HepG2 (cell line): Measurements from ENCODE around the gene FXN. TPM values are rescaled to one million over a fixed set of nuclear protein-coding genes. Genes with fewer than 3 reads are reported as not detected.
A peak's percentile ranks its signal among the peaks of the same experiment; 100 is the strongest.

ENCODE experiments used
- ATM ChIP-seq: fragments of 450-650 bp; IDR thresholded peaks from 2 replicates; pipeline ENCODE4 v1.7.1; 2017; ENCODE audit warnings: mild to moderate bottlenecking, borderline replicate concordance
- HDAC2 ChIP-seq: sonication (generic); formaldehyde crosslinking; IDR thresholded peaks from 2 replicates; pipeline ENCODE4 v1.4.0; 2020; ENCODE audit warnings: missing genetic modification reagents
- IRF2 ChIP-seq: IDR thresholded peaks from 2 replicates; pipeline ENCODE4 v1.6.1; 2018; ENCODE audit warnings: missing genetic modification reagents, missing compliant biosample characterization
- MBD4 ChIP-seq: IDR thresholded peaks from 2 replicates; pipeline ENCODE4 v1.6.1; 2012; ENCODE audit warnings: low read length, inconsistent platforms, borderline replicate concordance
- NFYB ChIP-seq: sonication (generic); formaldehyde crosslinking; IDR thresholded peaks from 2 replicates; pipeline ENCODE4 v1.4.0; 2020; ENCODE audit warnings: missing genetic modification reagents
- RARG ChIP-seq: sonication (generic); formaldehyde crosslinking; IDR thresholded peaks from 2 replicates; pipeline ENCODE4 v1.4.0; 2020; ENCODE audit warnings: low read depth, mild to moderate bottlenecking, missing genetic modification reagents
- SMAD1 ChIP-seq: sonication (generic); formaldehyde crosslinking; IDR thresholded peaks from 2 replicates; pipeline ENCODE4 v1.4.0; 2020; ENCODE audit warnings: missing genetic modification reagents, low read depth, mild to moderate bottlenecking, borderline replicate concordance
- SNAPC2 ChIP-seq: sonication (generic); formaldehyde crosslinking; IDR thresholded peaks from 2 replicates; pipeline ENCODE4 v1.8.1; 2022; ENCODE audit warnings: mild to moderate bottlenecking, missing genetic modification reagents
- ZC3H4 ChIP-seq: sonication (generic); formaldehyde crosslinking; IDR thresholded peaks from 2 replicates; pipeline ENCODE4 v1.4.0; 2020; ENCODE audit warnings: missing genetic modification reagents, borderline replicate concordance
- ZFP41 ChIP-seq: sonication (generic); formaldehyde crosslinking; IDR thresholded peaks from 2 replicates; pipeline ENCODE4 v1.4.0; 2020; ENCODE audit warnings: mild to moderate bottlenecking, missing genetic modification reagents, borderline replicate concordance
- ZFYVE20 ChIP-seq: sonication (generic); formaldehyde crosslinking; IDR thresholded peaks from 2 replicates; pipeline ENCODE4 v1.8.0; 2023; ENCODE audit warnings: low read depth, mild to moderate bottlenecking, moderate library complexity, missing genetic modification reagents, borderline replicate concordance
- ZIK1 ChIP-seq: sonication (generic); formaldehyde crosslinking; IDR thresholded peaks from 2 replicates; pipeline ENCODE4 v1.5.0; 2020; ENCODE audit warnings: mild to moderate bottlenecking, low read depth, missing genetic modification reagents, borderline replicate concordance
- ZNF333 ChIP-seq: sonication (generic); formaldehyde crosslinking; IDR thresholded peaks from 2 replicates; pipeline ENCODE4 v1.4.0; 2020; ENCODE audit warnings: mild to moderate bottlenecking, missing genetic modification reagents, borderline replicate concordance
- ZNF766 ChIP-seq: sonication (generic); formaldehyde crosslinking; IDR thresholded peaks from 2 replicates; pipeline ENCODE4 v1.5.0; 2020; ENCODE audit warnings: missing genetic modification reagents, borderline replicate concordance
- ZNF879 ChIP-seq: sonication (generic); formaldehyde crosslinking; IDR thresholded peaks from 2 replicates; pipeline ENCODE4 v1.8.1; 2023; ENCODE audit warnings: missing genetic modification reagents
- polyA plus RNA-seq, 8 experiments: library from polyadenylated mRNA; depleted of rRNA in 3 of 8; stranded (reverse) in 7 of 8; unstranded in 1 of 8; fragments of >200 nt; fragmentation: Illumina TruSeq in 4 of 8; extraction: Trizol in 4 of 8; gene quantifications; 2 replicates each; pipeline versions ENCODE4 v1.2.1 to v1.2.3, GENCODE V29; 2011 to 2016; ENCODE audit warnings: low read depth in 4 of 8, missing spikeins in 1 of 8, mixed read lengths in 1 of 8; ENCODE audit not compliant: insufficient read depth in 1 of 8
- total RNA-seq, 5 experiments: library from RNA; depleted of rRNA; stranded (reverse); fragments of >200 nt; fragmentation: Illumina TruSeq; extraction: Trizol; gene quantifications; 2 replicates each; pipeline ENCODE4 v1.2.3, GENCODE V29; 2016; ENCODE audit warnings: low read depth in 1 of 5
- TF ChIP-seq, protein P1 (sequence below): sonication (generic); formaldehyde crosslinking; IDR thresholded peaks from 2 replicates; pipeline ENCODE4 v1.4.0; 2020; ENCODE audit warnings: mild to moderate bottlenecking, missing genetic modification reagents, borderline replicate concordance
- TF ChIP-seq, protein P2 (sequence below): IDR thresholded peaks from 2 replicates; pipeline ENCODE4 v1.6.1; 2016; ENCODE audit warnings: low read depth, missing genetic modification reagents, missing compliant biosample characterization
- TF ChIP-seq, protein P3 (sequence below): sonication (generic); formaldehyde crosslinking; IDR thresholded peaks from 2 replicates; pipeline ENCODE4 v1.8.1; 2023; ENCODE audit warnings: mild to moderate bottlenecking, inconsistent platforms, moderate library complexity, missing genetic modification reagents, borderline replicate concordance

The FXN gene
- total and polyA plus RNA-seq, 2 of the 13 experiments (the other 11 are each of a cell fraction or from before 2014, with no cell fraction given), result 24.1 to 26.0 TPM

DNA sequence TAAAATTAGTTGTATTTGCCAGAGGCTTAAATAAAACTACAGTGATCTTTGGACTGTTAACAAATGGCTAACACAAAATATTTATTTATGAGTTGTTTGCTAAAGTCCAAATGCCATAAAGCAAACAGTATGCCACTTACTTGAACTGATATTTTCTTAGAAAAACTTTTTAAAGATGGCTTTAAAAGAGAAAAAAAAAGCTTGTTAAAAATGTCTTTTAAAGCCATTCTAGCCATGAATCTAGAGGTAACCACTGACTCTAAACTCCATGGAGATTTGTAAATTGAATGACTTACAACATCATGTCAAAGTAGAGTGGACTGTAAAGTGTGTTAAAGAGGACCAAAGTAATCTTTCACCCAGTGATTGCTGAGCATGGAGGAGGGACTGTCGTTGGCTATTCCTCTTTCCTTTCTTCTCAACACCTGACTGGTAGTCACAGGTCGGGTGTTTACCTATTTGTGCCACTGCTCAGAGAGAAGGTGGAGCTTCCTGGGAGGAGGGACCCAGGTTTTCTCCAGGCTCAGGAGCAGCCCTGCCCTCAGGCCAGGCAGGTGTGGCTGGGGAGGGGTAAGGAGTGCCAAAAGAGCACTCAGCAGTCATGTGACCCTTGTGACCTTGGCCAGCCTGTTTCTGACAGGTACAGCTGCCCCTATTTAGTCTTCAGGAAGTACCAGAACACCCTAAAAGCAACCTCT lies 69.4 kb downstream of the FXN start (continued):
- TF ChIP-seq MBD4, result no peak; the same call in 1 of the 2 replicates
- no peak for TF ChIP-seq ZFP41 (CRISPR knock-in tag)
- no peak for TF ChIP-seq ZNF879 (CRISPR knock-in tag)
- TF ChIP-seq ZIK1 (CRISPR knock-in tag), result no peak
- no peak for TF ChIP-seq NFYB (CRISPR knock-in tag)
- no peak for TF ChIP-seq SNAPC2
- no peak for TF ChIP-seq ZFYVE20 (CRISPR knock-in tag)
- TF ChIP-seq SMAD1, result no peak
- no peak for TF ChIP-seq ZNF333
- TF ChIP-seq ATM, result no peak
- TF ChIP-seq, protein P1, sequence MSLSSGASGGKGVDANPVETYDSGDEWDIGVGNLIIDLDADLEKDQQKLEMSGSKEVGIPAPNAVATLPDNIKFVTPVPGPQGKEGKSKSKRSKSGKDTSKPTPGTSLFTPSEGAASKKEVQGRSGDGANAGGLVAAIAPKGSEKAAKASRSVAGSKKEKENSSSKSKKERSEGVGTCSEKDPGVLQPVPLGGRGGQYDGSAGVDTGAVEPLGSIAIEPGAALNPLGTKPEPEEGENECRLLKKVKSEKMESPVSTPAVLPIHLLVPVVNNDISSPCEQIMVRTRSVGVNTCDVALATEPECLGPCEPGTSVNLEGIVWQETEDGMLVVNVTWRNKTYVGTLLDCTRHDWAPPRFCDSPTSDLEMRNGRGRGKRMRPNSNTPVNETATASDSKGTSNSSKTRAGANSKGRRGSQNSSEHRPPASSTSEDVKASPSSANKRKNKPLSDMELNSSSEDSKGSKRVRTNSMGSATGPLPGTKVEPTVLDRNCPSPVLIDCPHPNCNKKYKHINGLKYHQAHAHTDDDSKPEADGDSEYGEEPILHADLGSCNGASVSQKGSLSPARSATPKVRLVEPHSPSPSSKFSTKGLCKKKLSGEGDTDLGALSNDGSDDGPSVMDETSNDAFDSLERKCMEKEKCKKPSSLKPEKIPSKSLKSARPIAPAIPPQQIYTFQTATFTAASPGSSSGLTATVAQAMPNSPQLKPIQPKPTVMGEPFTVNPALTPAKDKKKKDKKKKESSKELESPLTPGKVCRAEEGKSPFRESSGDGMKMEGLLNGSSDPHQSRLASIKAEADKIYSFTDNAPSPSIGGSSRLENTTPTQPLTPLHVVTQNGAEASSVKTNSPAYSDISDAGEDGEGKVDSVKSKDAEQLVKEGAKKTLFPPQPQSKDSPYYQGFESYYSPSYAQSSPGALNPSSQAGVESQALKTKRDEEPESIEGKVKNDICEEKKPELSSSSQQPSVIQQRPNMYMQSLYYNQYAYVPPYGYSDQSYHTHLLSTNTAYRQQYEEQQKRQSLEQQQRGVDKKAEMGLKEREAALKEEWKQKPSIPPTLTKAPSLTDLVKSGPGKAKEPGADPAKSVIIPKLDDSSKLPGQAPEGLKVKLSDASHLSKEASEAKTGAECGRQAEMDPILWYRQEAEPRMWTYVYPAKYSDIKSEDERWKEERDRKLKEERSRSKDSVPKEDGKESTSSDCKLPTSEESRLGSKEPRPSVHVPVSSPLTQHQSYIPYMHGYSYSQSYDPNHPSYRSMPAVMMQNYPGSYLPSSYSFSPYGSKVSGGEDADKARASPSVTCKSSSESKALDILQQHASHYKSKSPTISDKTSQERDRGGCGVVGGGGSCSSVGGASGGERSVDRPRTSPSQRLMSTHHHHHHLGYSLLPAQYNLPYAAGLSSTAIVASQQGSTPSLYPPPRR, result peak; percentile 56; the same call in 1 of the 2 replicates
- TF ChIP-seq, protein P2, sequence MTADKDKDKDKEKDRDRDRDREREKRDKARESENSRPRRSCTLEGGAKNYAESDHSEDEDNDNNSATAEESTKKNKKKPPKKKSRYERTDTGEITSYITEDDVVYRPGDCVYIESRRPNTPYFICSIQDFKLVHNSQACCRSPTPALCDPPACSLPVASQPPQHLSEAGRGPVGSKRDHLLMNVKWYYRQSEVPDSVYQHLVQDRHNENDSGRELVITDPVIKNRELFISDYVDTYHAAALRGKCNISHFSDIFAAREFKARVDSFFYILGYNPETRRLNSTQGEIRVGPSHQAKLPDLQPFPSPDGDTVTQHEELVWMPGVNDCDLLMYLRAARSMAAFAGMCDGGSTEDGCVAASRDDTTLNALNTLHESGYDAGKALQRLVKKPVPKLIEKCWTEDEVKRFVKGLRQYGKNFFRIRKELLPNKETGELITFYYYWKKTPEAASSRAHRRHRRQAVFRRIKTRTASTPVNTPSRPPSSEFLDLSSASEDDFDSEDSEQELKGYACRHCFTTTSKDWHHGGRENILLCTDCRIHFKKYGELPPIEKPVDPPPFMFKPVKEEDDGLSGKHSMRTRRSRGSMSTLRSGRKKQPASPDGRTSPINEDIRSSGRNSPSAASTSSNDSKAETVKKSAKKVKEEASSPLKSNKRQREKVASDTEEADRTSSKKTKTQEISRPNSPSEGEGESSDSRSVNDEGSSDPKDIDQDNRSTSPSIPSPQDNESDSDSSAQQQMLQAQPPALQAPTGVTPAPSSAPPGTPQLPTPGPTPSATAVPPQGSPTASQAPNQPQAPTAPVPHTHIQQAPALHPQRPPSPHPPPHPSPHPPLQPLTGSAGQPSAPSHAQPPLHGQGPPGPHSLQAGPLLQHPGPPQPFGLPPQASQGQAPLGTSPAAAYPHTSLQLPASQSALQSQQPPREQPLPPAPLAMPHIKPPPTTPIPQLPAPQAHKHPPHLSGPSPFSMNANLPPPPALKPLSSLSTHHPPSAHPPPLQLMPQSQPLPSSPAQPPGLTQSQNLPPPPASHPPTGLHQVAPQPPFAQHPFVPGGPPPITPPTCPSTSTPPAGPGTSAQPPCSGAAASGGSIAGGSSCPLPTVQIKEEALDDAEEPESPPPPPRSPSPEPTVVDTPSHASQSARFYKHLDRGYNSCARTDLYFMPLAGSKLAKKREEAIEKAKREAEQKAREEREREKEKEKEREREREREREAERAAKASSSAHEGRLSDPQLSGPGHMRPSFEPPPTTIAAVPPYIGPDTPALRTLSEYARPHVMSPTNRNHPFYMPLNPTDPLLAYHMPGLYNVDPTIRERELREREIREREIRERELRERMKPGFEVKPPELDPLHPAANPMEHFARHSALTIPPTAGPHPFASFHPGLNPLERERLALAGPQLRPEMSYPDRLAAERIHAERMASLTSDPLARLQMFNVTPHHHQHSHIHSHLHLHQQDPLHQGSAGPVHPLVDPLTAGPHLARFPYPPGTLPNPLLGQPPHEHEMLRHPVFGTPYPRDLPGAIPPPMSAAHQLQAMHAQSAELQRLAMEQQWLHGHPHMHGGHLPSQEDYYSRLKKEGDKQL (CRISPR knock-in tag), result no peak
- no peak for TF ChIP-seq ZC3H4 (CRISPR knock-in tag)
- TF ChIP-seq RARG (CRISPR knock-in tag), result no peak
- TF ChIP-seq ZNF766, result no peak
- TF ChIP-seq, protein P3, sequence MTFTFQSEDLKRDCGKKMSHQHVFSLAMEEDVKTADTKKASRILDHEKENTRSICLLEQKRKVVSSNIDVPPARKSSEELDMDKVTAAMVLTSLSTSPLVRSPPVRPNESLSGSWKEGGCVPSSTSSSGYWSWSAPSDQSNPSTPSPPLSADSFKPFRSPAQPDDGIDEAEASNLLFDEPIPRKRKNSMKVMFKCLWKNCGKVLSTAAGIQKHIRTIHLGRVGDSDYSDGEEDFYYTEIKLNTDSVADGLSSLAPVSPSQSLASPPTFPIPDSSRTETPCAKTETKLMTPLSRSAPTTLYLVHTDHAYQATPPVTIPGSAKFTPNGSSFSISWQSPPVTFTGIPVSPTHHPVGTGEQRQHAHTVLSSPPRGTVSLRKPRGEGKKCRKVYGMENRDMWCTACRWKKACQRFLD (CRISPR knock-in tag), result no peak
- peak; percentile 20; the same call in 1 of the 2 replicates for TF ChIP-seq IRF2 (CRISPR knock-in tag)
- no peak for TF ChIP-seq HDAC2 (CRISPR knock-in tag)
